Measurements from ENCODE around the gene A3GALT2.

The A3GALT2 gene

DNA sequence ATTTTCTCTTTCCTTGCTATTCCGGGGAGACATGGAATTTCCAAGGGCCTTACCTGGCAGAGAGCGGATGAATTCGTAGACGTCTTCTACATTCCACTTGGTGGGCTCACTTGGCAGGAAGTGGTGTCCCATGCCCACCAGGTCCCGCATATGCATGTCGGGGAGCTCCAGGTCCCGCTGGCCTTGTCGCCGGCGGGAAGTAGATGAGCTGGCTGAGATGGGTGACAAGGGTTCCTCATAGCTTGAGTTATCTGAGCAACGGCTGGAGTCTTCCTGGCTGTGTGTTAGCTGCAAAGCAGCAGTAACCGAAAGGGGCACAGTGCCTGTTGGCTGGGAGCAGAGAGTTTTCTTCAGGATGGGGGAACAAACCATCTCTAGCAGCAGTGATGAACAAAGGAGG is 7.9 kb upstream of the A3GALT2 start:
- Histone ChIP-seq H3K27me3 (ENCODE audit: insufficient read depth, low read length, poor library complexity, severe bottlenecking) (no peaks in the 10 kb centered on the region), H3K4me3 (ENCODE audit: low read length, poor library complexity, severe bottlenecking) (no peak overlapping the region), H3K4me1 (ENCODE audit: insufficient read depth, low read length, poor library complexity, severe bottlenecking) (no peaks in the 10 kb centered on the region), H4K20me1 (ENCODE audit: insufficient read depth, low read length, poor library complexity, severe bottlenecking) (no peaks in the 10 kb centered on the region), H3K9me3 (ENCODE audit: insufficient read depth, low read depth, low read length) (no peaks in the 10 kb centered on the region), H3K79me2 (ENCODE audit: insufficient read depth, low read length) (peaks cover 11% of the 10 kb centered on the region), H3K9ac (ENCODE audit: low read depth, low read length, poor library complexity, severe bottlenecking) (no peak overlapping the region), H3K9me2 (replicated peaks; ENCODE audit: low read depth, low read length) (no peaks in the 10 kb centered on the region), H3K36me3 (ENCODE audit: insufficient read depth, low read length) (peaks cover 99% of the 10 kb centered on the region), H3F3A (ENCODE audit: low read depth) (no peaks in the 10 kb centered on the region), H3K4me2 (ENCODE audit: low read depth, low read length, poor library complexity, severe bottlenecking) (no peak overlapping the region), H2AFZ (ENCODE audit: low read length) (no peak overlapping the region)
- TF ChIP-seq EZH2phosphoT487 (IDR thresholded peaks at IDR 0.05; ENCODE audit: borderline replicate concordance), result no peak
- TF ChIP-seq, protein P1, sequence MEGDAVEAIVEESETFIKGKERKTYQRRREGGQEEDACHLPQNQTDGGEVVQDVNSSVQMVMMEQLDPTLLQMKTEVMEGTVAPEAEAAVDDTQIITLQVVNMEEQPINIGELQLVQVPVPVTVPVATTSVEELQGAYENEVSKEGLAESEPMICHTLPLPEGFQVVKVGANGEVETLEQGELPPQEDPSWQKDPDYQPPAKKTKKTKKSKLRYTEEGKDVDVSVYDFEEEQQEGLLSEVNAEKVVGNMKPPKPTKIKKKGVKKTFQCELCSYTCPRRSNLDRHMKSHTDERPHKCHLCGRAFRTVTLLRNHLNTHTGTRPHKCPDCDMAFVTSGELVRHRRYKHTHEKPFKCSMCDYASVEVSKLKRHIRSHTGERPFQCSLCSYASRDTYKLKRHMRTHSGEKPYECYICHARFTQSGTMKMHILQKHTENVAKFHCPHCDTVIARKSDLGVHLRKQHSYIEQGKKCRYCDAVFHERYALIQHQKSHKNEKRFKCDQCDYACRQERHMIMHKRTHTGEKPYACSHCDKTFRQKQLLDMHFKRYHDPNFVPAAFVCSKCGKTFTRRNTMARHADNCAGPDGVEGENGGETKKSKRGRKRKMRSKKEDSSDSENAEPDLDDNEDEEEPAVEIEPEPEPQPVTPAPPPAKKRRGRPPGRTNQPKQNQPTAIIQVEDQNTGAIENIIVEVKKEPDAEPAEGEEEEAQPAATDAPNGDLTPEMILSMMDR (conservative IDR thresholded peaks at IDR 0.05; ENCODE audit: low read length), result no peak

DNA sequence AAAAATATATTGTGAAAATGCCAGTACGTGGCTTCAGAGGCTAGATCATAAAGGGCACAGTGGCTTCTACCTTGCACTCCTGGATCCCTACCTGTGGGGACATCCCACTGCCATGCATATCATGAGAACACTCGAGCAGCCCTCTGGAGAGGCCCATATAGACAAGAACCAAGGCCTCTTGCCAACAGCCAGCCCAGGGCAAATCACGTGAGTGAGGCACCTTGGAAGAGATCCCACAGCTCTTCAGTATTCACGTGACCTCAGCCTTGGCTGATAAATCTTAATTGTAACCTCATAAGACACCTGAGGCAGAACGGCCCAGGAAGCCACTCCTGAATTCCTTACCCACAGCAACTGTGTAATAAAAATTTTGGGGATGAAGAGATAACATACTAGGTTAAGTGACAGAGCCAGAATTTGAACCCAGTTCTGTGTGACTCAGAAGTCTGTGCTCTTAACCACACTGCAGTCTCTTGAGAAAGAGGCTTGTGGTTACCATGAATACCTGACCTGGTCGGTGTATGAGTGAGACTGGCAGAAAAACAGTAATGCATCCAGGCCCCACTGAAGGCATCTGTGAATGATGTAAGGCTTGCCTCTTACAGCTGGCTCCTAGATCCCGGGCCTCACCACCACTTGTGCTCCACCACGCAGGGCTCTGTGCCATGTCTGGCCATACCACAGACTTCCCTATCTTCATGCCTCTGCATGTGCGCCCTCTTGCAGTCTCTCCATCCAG is 6.9 kb upstream of the A3GALT2 start:
- H3K4me2 ChIP-seq (ENCODE audit: low read depth, low read length, poor library complexity, severe bottlenecking), result no peak overlapping the region
- no peak overlapping the region for H3K9ac ChIP-seq (ENCODE audit: low read depth, low read length, poor library complexity, severe bottlenecking)
- H3K4me1 ChIP-seq (ENCODE audit: insufficient read depth, low read length, poor library complexity, severe bottlenecking), result no peaks in the 10 kb centered on the region
- peaks cover 99% of the 10 kb centered on the region for H3K36me3 ChIP-seq (ENCODE audit: insufficient read depth, low read length)
- H4K20me1 ChIP-seq (ENCODE audit: insufficient read depth, low read length, poor library complexity, severe bottlenecking), result no peaks in the 10 kb centered on the region
- no peak overlapping the region for H3K4me3 ChIP-seq (ENCODE audit: low read length, poor library complexity, severe bottlenecking)
- no peaks in the 10 kb centered on the region for H3K27me3 ChIP-seq (ENCODE audit: insufficient read depth, low read length, poor library complexity, severe bottlenecking)
- no peaks in the 10 kb centered on the region for H3K9me2 ChIP-seq (replicated peaks; ENCODE audit: low read depth, low read length)
- TF ChIP-seq, protein P1 (conservative IDR thresholded peaks at IDR 0.05; ENCODE audit: low read length), result no peak
- TF ChIP-seq EZH2phosphoT487 (IDR thresholded peaks at IDR 0.05; ENCODE audit: borderline replicate concordance), result no peak
- H2AFZ ChIP-seq (ENCODE audit: low read length), result no peak overlapping the region
- peaks cover under 1% of the 10 kb centered on the region; the same call in 1 of the 2 replicates for H3K79me2 ChIP-seq (ENCODE audit: insufficient read depth, low read length)
- H3F3A ChIP-seq (ENCODE audit: low read depth), result no peaks in the 10 kb centered on the region
- no peaks in the 10 kb centered on the region for H3K9me3 ChIP-seq (ENCODE audit: insufficient read depth, low read depth, low read length)

DNA sequence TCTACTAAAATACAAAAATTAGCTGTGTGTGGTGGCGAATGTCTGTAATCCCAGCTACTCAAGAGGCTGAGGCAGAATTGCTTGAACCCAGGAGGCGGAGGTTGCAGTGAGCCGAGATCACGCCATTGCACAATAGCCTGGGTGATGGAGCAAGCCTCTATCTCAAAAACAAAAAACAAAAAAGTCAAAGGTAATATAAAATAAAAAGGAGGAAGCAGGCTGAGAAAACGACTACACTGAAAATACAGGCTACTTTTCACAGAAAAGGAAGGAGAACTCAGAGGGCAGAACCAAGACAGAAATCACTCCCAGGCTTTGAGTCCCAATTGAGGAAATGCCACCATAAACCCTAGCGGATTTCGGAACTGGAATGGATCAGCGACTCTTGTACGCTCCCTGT is 5.9 kb upstream of the A3GALT2 start:
- Histone ChIP-seq H3K9me3 (ENCODE audit: insufficient read depth, low read depth, low read length) (no peaks in the 10 kb centered on the region), H3K79me2 (ENCODE audit: insufficient read depth, low read length) (no peaks in the 10 kb centered on the region), H3K4me1 (ENCODE audit: insufficient read depth, low read length, poor library complexity, severe bottlenecking) (no peaks in the 10 kb centered on the region), H3K9me2 (replicated peaks; ENCODE audit: low read depth, low read length) (no peaks in the 10 kb centered on the region), H3K27me3 (ENCODE audit: insufficient read depth, low read length, poor library complexity, severe bottlenecking) (no peaks in the 10 kb centered on the region), H3K4me3 (ENCODE audit: low read length, poor library complexity, severe bottlenecking) (no peak overlapping the region), H3F3A (ENCODE audit: low read depth) (no peaks in the 10 kb centered on the region), H2AFZ (ENCODE audit: low read length) (no peak overlapping the region), H4K20me1 (ENCODE audit: insufficient read depth, low read length, poor library complexity, severe bottlenecking) (no peaks in the 10 kb centered on the region), H3K9ac (ENCODE audit: low read depth, low read length, poor library complexity, severe bottlenecking) (no peak overlapping the region), H3K36me3 (ENCODE audit: insufficient read depth, low read length) (peaks cover 89% of the 10 kb centered on the region), H3K4me2 (ENCODE audit: low read depth, low read length, poor library complexity, severe bottlenecking) (no peak overlapping the region)
- TF ChIP-seq EZH2phosphoT487 (IDR thresholded peaks at IDR 0.05; ENCODE audit: borderline replicate concordance), result no peak
- TF ChIP-seq, protein P1 (conservative IDR thresholded peaks at IDR 0.05; ENCODE audit: low read length), result no peak
